HG02642 (cell line): ENCODE results near the gene PLA2G5.

Experiments used
- ATAC-seq: cut with Tn5 transposase; IDR thresholded peaks from one replicate; pipeline ENCODE4 v1.9.1; 2021; ENCODE audit warnings: mild to moderate bottlenecking; ENCODE audit not compliant: unreplicated experiment, poor library complexity

The PLA2G5 gene

DNA sequence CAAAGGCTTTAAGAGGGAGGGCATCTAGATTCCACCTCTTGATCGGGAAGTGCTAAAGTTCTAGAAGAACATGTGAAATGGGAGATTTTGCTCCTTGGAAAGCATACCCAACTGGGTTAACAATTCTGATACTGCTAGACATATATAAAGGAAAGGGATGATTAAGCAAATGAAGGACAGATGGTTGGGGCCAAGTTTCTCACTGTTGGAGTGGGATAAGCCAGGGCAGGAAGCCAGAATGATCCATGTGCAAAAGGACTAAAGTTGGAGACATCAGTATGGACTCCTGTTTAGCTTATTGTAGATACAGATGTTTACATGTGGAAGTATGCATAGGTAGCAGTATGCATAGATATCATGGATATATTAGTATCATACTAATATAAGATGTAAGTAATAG is 16.8 kb downstream of the PLA2G5 start:
- ATAC-seq: no peak

DNA sequence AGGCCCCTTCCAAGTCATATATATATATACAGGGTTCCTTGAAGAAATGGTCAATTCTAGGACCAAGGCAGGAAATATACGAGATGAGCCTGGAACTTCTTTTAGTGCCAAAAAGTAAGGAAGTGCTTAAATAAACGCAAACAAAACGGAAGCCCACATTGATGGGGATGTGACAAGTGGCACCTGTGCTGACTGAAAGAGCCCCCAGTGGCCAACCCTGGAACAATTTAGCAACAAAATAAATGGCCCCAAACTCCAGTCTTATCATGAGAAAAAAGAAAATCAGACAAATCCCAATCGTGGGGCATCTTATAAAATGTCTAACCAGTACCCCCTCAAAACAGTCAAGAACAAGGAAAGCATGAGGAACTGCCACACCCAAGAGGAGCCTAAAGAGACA is 17.7 kb downstream of the PLA2G5 start:
- no peak for ATAC-seq

DNA sequence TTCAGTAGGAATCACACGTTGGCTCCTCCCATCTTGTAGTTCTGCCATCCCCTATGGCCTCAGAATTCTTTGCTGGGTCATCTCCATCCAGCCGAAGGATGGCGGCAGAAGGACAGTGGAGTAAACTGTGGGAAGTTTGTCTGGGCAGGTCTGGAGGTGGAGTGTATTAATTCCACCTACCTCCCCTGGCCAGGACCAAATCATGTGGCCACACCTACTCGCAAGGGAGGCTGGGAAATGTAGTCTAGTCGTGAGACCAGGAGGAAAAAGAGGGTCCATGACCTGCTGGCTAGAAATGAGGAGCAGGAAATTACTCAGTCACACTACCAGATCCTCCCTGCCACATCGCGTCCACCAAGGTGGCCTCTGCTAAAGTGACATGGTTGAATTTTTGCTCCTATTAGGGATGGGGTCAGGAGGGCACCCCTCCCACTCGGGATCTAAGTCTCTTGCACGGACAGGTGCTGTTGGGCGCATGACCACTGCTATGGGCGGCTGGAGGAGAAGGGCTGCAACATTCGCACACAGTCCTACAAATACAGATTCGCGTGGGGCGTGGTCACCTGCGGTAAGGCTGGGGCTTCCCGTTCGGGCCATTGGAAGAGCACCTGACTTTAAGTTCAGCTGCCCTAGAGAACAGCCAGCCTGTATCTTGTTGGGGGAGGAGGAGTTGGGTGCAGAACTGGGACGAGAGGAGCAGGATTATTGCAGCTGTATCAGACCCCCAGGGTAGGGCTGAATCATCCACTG is 19.5 kb downstream of the PLA2G5 start:
- no peak for ATAC-seq

DNA sequence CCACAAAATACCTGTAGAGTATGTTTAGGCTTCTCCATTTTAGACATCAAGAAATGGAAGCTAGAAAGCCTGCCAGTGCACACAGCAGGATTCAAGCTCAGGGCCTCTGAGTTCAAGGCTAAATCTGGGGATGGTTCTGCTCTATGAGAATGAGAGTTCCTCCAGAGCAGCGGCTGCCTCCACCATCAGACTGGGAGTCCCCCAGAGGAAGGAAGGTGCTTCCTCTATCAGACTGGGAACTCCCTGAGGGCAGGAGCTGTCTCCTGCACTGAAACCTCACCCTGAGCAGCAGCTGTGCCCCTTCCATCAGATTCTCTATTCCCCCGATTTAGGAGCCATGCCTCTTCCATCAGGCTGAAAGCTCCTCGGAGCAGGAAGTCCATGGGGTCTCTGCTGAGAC is 20.1 kb downstream of the PLA2G5 start:
- no peak for ATAC-seq

DNA sequence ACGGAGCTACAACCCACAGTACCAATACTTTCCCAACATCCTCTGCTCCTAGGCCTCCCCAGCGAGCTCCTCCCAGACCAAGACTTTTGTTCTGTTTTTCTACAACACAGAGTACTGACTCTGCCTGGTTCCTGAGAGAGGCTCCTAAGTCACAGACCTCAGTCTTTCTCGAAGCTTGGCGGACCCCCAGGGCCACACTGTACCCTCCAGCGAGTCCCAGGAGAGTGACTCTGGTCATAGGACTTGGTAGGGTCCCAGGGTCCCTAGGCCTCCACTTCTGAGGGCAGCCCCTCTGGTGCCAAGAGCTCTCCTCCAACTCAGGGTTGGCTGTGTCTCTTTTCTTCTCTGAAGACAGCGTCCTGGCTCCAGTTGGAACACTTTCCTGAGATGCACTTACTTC is 20.6 kb downstream of the PLA2G5 start:
- no peak for ATAC-seq

DNA sequence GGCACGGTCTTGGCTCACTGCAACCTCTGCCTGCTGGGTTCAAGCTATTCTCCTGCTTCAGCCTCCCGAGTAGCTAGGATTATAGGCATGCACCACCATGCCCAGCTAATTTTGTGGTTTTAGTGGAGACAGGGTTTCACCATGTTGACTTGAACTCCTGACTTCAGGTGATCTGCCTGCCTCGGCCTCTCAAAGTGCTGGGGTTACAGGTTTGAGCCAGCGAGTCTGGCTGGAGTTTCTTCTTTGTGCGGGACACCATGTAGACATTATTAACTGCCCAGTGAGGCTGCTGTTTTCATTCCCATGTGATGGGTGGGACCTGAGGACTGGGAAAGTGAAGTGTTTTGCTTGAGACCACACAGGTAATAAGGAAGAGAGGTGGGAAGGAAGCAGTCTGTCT is 23.3 kb downstream of the PLA2G5 start:
- ATAC-seq: no peak

DNA sequence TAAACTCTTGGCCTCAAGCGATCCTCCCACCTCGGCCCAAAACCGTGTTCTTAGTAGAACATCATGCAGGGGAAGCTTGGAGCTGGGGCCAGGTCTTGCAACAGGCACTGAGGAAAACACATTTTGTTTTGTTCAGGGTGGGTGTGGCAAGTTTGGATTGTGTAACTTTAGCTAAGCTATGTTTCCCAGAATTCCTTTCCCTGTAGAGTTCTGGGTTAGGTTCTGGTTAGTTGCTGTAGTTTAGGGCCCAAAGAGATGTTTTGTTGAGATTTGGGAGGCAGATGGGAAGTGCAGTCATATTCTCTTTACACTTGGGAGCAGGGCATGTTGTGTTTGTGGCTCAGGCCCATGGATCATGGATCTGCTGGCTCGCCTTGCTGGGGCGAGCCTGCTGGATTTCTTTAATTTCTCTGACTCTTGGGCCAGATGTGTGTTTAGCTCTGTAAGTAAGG is 24.0 kb downstream of the PLA2G5 start:
- ATAC-seq: no peak

DNA sequence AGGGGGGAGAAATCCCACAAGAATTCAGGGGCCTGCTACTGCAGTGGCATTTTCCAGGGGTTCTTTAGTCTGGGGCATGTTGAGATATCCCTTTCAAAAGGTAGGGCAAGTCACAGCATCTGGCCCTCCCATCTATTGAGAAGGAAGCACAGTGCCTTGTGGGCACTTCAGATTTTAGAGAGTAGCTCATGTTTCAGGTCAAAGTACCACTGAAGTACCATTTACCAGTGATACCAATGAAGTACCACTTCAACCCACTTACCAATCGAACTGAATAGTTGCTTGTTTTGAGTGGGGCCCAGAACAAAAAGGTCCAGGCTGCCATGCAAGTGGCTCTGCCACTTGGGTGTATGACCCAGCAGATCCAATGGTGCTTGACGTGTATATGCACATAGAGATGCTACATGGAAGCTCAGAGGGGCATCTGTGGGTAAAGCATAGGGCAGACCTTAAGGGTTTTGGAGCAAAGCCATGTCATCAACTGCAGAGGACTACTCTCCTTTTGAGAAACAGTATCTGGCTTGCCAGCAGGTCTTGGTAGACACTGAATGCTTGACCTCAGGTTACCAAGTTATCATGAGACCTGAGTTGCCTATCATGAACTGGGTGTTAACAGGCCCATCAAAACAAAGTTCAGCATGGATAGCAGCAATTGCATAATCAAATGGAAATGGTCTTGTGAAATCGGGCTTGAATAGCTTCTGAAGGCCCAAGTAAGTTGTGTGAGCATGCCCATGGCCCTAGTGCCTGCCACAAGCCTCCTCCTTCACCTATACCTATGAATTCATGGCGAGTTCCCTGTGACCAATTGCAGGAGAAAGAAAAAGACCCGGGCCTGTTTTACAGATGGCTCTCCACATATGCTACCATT is 25.8 kb downstream of the PLA2G5 start:
- ATAC-seq: no peak

DNA sequence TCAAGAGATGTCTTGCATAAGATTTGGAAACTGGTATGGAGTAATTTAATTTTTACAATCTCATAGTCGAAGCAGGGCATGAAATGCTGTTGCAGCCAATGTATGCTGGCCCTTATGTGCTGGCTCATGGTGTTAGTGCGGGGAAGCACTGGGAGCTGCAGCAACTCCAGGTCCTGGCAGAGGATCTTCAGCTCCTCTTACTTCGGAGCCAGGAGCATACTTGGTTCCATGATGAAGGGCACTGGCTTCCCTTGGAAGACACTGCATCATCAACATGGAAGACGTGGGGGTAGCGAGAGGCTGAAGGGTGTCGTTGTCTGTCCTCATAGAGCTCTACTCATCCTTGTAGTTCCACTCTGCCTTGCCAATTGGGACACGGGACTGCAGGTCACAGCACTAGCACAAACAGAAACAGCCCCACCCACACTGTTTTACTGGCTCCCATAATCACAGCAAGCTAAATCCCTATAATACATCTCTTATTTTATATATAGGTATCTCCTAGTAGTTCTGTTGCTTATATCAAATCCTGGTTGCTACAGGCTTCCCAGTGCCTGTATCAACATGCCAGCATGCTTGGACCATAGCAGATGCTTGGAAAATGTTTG is 26.9 kb downstream of the PLA2G5 start:
- ATAC-seq: no peak

DNA sequence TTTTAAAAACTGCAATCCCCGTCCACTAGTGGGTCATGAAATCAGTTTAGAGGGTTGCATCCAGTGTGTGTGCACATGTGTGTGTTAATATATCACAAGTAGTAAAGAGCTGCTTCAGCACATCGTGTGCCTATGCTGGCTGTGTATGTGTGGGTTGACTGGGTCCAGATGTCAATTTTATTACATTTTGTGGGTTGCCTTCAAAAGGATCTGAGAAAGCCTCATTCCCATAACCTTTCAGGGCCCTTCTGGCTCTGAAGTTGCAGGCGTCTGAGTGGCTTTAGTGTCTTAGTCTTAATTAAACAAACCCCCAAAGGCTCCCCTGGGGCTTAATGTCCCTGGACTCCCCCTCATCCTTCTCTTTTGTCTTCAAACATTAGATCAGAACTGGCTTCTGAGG is 29.5 kb downstream of the PLA2G5 start:
- no peak for ATAC-seq

DNA sequence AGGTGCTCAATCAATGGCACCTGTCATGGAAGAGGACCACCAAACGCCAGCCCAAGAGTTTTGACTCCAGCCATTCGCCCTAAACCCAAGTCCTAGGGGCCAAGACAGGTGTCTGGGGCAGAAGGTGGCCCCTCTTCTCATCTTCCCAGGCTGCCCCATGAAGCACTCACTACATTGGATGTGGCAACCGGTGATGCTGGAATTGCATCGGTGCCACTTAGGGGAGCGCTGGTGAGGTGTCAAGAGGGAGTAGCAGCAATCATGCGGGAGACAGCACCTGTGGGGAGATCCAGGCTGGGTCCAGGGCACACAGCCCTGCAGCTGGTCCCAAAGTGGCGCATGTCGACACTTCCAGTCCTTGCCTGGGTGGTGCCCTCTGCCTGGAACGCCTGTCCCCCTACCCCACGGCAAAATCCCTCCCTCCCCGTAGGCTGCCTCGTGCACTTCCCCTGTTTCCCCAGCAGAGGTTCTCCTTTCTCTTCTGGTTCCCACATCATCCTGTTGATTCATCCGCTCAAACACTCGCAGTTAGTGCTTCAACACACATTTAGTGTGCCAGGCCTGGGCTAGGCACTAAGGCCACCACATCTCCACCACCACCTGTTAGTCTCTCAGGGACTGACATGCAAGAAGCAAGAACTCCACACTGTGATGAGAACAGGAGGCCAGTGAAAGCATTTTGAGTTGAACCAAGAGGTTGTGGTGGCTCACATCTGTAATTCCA is 30.8 kb downstream of the PLA2G5 start:
- ATAC-seq: no peak

DNA sequence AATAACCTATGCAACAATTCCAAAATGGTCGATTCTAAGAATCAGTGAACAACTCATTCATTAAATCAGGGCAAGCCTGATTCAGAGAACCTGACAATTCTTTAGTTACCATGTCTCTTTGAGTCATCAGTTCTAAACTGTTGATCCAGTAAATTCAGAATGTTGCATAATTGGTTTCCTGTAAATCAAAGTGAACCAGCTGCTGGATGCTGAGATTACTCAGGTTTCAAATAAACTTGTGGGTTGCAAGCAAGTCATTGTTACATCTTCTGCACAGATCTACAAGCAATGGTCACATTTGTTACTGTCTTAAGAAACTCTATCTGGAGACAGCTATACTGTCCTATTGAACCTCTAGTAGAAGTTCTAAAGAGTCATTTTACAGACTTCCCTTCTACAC is 32.9 kb downstream of the PLA2G5 start:
- ATAC-seq: no peak

DNA sequence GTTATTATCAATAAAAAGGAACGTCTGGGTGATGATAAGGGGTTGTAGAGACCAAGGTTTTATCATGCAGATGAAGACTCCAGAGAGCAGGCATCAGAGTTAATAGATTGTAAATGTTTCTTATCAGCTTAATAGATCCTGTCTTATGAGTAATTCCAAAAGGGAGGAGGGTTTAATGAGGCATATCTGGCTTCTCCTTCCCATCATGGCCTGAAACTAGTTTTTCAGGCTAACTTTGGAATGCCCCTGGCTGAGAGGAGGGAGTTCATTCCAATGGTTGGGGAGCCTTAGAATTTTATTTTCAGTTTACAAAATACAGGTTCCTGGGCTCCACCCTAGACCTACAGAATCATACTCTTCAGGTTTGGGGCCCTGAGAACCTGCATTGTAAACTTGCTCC is 35.9 kb downstream of the PLA2G5 start:
- ATAC-seq: no peak

DNA sequence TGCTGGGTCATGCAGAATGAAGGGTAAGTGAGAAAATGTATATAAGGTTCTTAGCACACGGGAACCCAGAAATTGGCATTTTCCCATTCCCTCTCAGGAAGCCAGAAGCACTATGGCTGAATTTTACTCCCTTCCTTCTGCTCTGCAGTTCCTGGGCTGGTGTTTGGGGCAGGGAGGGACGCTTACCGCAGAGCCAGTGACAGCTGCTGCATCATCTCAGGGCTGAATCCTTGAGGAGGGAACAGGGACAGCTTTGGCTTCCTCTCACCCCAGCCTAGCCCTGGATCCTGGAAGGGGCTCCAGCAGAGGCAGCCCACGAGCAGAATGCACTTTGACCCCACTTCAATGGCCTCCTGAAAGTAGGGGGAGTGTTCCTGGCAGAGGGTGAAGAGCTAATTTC is 37.4 kb downstream of the PLA2G5 start:
- no peak for ATAC-seq

DNA sequence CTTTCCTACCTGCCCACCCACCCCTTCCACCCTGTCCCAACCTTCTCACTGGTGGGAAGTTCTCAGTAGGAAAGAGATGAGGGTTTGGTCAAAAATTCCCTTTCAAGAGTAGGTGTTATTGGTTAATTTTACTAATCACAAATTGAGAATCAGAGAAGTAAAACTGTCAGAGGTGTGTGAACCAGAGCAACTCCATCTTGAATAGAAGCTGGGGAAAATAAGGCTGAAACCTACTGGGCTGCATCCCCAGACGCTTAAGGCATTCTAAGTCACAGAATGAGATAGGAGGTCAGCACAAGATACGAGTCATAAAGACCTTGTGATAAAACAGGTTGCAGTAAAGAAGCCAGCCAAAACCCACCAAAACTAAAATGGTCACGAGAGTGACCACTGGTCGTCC is 37.8 kb downstream of the PLA2G5 start:
- no peak for ATAC-seq

DNA sequence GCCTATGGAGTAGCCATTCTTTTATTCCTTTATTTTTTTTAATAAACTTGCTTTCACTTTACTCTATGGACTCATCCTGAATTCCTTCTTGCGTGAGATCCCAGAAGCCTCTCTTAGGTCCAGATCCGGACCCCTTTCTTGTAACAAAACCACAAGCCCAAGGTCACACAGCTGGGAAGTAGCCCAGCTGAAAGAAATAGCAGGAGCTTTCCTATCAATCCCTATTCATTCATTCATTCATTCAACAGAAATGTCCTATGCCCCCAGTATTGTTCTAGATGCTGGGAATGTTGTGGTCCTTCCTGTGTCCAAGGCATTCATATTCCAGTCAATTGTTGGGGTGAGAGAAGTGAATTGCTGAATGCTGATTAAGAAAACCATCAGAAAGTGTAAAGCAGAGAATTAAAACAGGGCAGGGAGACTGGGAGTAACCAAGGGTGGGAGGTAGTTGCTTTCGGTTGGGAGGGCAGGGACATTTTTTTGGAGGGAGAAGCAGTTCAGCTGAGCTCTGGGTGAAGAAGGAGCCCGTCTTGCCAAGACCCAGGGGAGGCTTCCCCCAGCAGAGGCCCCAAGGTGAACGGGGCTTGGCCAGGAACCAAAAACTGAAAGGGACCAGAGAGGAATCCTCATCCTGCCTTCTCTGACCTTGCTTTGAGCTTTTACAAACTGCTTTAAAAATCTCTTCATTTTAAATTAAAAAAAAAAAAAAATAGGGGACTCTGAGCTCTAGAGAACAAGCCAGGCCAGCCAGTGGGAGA is 38.6 kb downstream of the PLA2G5 start:
- no peak for ATAC-seq

DNA sequence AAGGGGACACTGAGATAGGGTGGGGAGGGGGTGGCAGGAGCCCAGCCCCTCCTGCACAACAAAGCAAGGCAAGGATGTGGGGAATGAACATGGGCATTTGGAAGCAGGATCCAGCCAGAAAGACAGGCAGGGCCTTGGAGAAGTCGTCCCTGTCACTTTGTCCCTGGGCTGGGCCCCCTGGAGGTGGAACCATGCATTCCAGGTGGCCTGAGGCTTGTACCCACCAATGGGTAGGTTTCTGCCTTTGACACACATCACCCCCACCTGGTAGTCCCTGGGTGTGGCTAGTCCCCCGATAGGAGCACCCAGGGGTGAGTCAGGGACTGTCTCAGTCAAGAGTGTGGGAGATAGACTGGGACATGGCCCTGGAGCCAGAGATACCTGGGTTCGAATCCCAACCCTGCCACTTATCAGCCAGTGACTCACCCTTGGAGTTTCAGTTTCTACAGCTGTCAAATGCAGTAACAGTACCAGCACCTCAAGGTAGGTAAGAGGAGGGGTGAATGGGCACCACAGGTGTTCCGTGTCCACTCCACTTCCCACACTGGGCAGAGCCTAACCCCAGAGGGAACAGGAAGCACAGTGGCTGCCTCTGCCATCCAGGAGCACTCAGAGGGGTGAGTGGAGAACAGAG is 39.3 kb downstream of the PLA2G5 start:
- ATAC-seq: no peak

DNA sequence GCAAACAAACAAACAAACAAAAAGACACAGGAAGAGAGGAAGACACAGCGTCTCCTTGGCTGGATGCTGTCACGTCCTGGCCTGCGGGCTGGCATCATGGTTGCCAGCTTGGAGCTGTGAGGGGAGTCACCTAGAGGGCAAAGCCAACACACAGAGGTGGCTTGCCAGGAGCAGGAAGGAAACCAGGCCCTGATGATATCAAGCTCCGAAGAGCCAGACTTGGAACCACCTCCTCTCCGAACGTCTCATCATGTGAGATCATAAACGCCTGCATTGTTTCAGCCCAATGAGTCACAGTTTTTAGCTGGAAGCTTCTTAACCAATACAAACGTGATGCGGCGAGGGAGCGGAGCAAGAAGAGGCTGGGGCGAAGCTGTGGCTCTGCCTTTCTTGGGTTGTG is 40.7 kb downstream of the PLA2G5 start:
- no peak for ATAC-seq

DNA sequence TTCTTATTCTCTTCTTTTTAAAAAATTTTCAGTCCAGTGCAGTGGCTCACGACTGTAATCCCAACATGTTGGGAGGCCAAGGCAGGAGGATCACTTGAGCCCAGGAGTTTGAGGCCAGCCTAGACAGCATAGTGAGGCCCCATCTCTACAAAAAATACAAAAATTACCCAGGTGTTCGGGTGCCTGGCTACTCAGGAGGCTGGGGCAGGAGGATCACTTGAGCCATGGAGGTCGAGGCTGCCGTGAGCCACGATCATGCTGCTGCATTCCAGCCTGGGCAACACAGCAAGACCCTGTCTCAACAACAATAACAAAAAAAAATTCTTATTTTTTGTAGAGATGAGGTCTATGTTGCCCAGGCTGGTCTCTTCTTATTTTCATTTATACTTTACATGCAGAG is 41.5 kb downstream of the PLA2G5 start:
- ATAC-seq: no peak
